Ishikawa (cell line): Measurements from ENCODE around the gene ANKRD28.

ENCODE experiments used
- CEBPB ChIP-seq: IDR thresholded peaks from 2 replicates; pipeline ENCODE4 v1.6.1; 2012
- CREB1 ChIP-seq: IDR thresholded peaks from 2 replicates; pipeline ENCODE4 v1.6.1; 2012; ENCODE audit warnings: low read depth
- EGR1 ChIP-seq: IDR thresholded peaks from 2 replicates; pipeline ENCODE4 v1.6.1; 2012
- EP300 ChIP-seq: IDR thresholded peaks from 2 replicates; pipeline ENCODE4 v1.6.1; 2012; ENCODE audit warnings: borderline replicate concordance
- FOXM1 ChIP-seq: IDR thresholded peaks from 2 replicates; pipeline ENCODE4 v1.6.1; 2012; ENCODE audit warnings: low read depth, borderline replicate concordance
- MAX ChIP-seq: IDR thresholded peaks from 2 replicates; pipeline ENCODE4 v1.6.1; 2012
- NFIC ChIP-seq: IDR thresholded peaks from 2 replicates; pipeline ENCODE4 v1.6.1; 2012
- RAD21 ChIP-seq: IDR thresholded peaks from 2 replicates; pipeline ENCODE4 v1.6.1; 2012; ENCODE audit warnings: low read depth
- REST ChIP-seq: IDR thresholded peaks from 2 replicates; pipeline ENCODE4 v1.6.1; 2012; ENCODE audit warnings: low read depth, mild to moderate bottlenecking
- TAF1 ChIP-seq: IDR thresholded peaks from 2 replicates; pipeline ENCODE4 v1.6.1; 2012; ENCODE audit warnings: low read depth, mild to moderate bottlenecking
- TCF12 ChIP-seq: IDR thresholded peaks from 2 replicates; pipeline ENCODE4 v1.6.1; 2012; ENCODE audit warnings: low read depth
- TEAD4 ChIP-seq: IDR thresholded peaks from 2 replicates; pipeline ENCODE4 v1.6.1; 2012
- USF1 ChIP-seq: IDR thresholded peaks from 2 replicates; pipeline ENCODE4 v1.6.1; 2012
- YY1 ChIP-seq: IDR thresholded peaks from 2 replicates; pipeline ENCODE4 v1.6.1; 2012; ENCODE audit warnings: low read depth
- ZBTB7A ChIP-seq: IDR thresholded peaks from 2 replicates; pipeline ENCODE4 v1.6.1; 2012; ENCODE audit warnings: low read depth

ANKRD28 gene

GRCh38 chr3:15800327-15800726 is 2.5 kb upstream of the ANKRD28 start:
- no peak for TF ChIP-seq FOXM1
- TF ChIP-seq RAD21: no peak
- no peak for TF ChIP-seq TCF12
- TF ChIP-seq REST: no peak
- no peak for TF ChIP-seq EP300
- TF ChIP-seq TEAD4: no peak
- no peak for TF ChIP-seq EGR1
- TF ChIP-seq ZBTB7A: no peak
- TF ChIP-seq CREB1: no peak
- no peak for TF ChIP-seq MAX
- no peak for TF ChIP-seq CEBPB
- no peak for TF ChIP-seq USF1

GRCh38 chr3:15798533-15799245 is 910 bp upstream of the ANKRD28 start:
- TF ChIP-seq ZBTB7A (no peak), RAD21 (no peak), CREB1 (no peak), TAF1 (no peak), EP300 (no peak), USF1 (no peak), FOXM1 (no peak), REST (no peak), TEAD4 (no peak), YY1 (no peak), CEBPB (no peak)

GRCh38 chr3:15796771-15797641 is 773 bp downstream of the ANKRD28 start:
- TF ChIP-seq RAD21 (no peak), EP300 (no peak), NFIC (no peak), TCF12 (no peak), MAX (no peak), FOXM1 (no peak), TEAD4 (no peak), CREB1 (no peak), CEBPB (no peak), TAF1 (no peak), ZBTB7A (no peak)

GRCh38 chr3:15796331-15796730 is 1.4 kb downstream of the ANKRD28 start:
- TF ChIP-seq CREB1: no peak
- no peak for TF ChIP-seq ZBTB7A
- no peak for TF ChIP-seq EGR1
- 0 out of 2 replicates have a peak, but pooled peaks have one; percentile 4 for TF ChIP-seq TEAD4

GRCh38 chr3:15795651-15796308 is 2.0 kb downstream of the ANKRD28 start:
- TF ChIP-seq FOXM1 (no peak), TCF12 (no peak), ZBTB7A (no peak)
